Measurements from ENCODE around the gene SLC5A5. TPM values are rescaled to one million over a fixed set of nuclear protein-coding genes. Genes with fewer than 3 reads are reported as not detected.

The SLC5A5 gene
- total RNA-seq, 4 donors from 2014 or later: 0.18 to 0.19 TPM; not detected in 2

- H3K27ac ChIP-seq: no peak overlapping the region
- no peak overlapping the region for H3K4me3 ChIP-seq
- peaks cover 0 to 61% (median 0%) of the 10 kb centered on the region in 4 donors for H3K27me3 ChIP-seq
- WGBS, 2 donors: 52 to 74% methylated on average over 4 to 7 of the region's 7 CpGs
- H3K36me3 ChIP-seq: no peaks in the 10 kb centered on the region
- intact Hi-C loops (cut with DNase I): no loop called here
- H3K4me1 ChIP-seq: no peaks in the 10 kb centered on the region
- DNase-seq: no peak
- TF ChIP-seq CTCF (IDR thresholded peaks at IDR 0.05): no peak
- no peak for TF ChIP-seq POLR2A (IDR thresholded peaks at IDR 0.05)
- no peaks in the 10 kb centered on the region for H3K9me3 ChIP-seq
These were observed 16.5 kb downstream of the SLC5A5 start for GRCh38 chr19:17888260-17888659.

GRCh38 chr19:17889609-17890214 lies 18.0 kb downstream of the SLC5A5 start:
- no peaks in the 10 kb centered on the region for H3K4me1 ChIP-seq
- no peaks in the 10 kb centered on the region for H3K9me3 ChIP-seq
- WGBS, 2 donors: 28 to 42% methylated on average over 18 of the region's 18 CpGs
- peaks cover 0 to 66% (median 0%) of the 10 kb centered on the region in 4 donors for H3K27me3 ChIP-seq
- intact Hi-C loops (cut with DNase I): no loop called here
- TF ChIP-seq CTCF (IDR thresholded peaks at IDR 0.05) (no peak), POLR2A (IDR thresholded peaks at IDR 0.05) (no peak)
- DNase-seq: no peak
- H3K27ac ChIP-seq: no peak overlapping the region
- no peaks in the 10 kb centered on the region for H3K36me3 ChIP-seq
- no peak overlapping the region for H3K4me3 ChIP-seq

GRCh38 chr19:17893766-17894165 lies 22.0 kb downstream of the SLC5A5 start:
- Histone ChIP-seq H3K4me1 (no peaks in the 10 kb centered on the region), H3K9me3 (no peaks in the 10 kb centered on the region), H3K27me3 (peaks cover 0 to 93% (median 0%) of the 10 kb centered on the region in 4 donors), H3K36me3 (no peaks in the 10 kb centered on the region), H3K27ac (no peak overlapping the region), H3K4me3 (no peak overlapping the region)
- WGBS, 2 donors: 69 to 85% methylated on average over 4 to 6 of the region's 9 CpGs
- intact Hi-C loops (cut with DNase I): no loop called here
- DNase-seq: no peak
- no peak for TF ChIP-seq CTCF (IDR thresholded peaks at IDR 0.05)
- no peak for TF ChIP-seq POLR2A (IDR thresholded peaks at IDR 0.05)

- WGBS, 2 donors: 22 to 43% methylated on average over 5 of the region's 6 CpGs
- H3K27me3 ChIP-seq: peaks cover 0 to 23% (median 0%) of the 10 kb centered on the region in 4 donors
- no peaks in the 10 kb centered on the region for H3K4me1 ChIP-seq
- intact Hi-C loops (cut with DNase I): no loop called here
- DNase-seq: no peak
- no peak overlapping the region for H3K27ac ChIP-seq
- H3K4me3 ChIP-seq: no peak overlapping the region
- H3K9me3 ChIP-seq: peaks cover 0 to 2% (median 0%) of the 10 kb centered on the region in 3 donors
- no peaks in the 10 kb centered on the region for H3K36me3 ChIP-seq
- no peak for TF ChIP-seq POLR2A (IDR thresholded peaks at IDR 0.05)
- TF ChIP-seq CTCF (IDR thresholded peaks at IDR 0.05): no peak
These were observed 31.0 kb downstream of the SLC5A5 start for GRCh38 chr19:17902701-17903100.

- Histone ChIP-seq H3K4me3 (no peak overlapping the region), H3K27ac (no peak overlapping the region), H3K4me1 (peaks cover 2 to 8% (median 5%) of the 10 kb centered on the region in 3 donors), H3K27me3 (peaks cover 0 to 5% (median 0%) of the 10 kb centered on the region in 4 donors), H3K9me3 (peaks cover 0 to 16% (median 6%) of the 10 kb centered on the region in 3 donors), H3K36me3 (no peaks in the 10 kb centered on the region)
- DNase-seq: no peak
- TF ChIP-seq POLR2A (IDR thresholded peaks at IDR 0.05): no peak
- no peak for TF ChIP-seq CTCF (IDR thresholded peaks at IDR 0.05)
- WGBS, 2 donors: 86 to 93% methylated on average over 3 of the region's 3 CpGs
- intact Hi-C loops (cut with DNase I): no loop called here
These were observed 36.5 kb downstream of the SLC5A5 start for GRCh38 chr19:17908244-17908643.
